SIG-M5 (cell line): Measurements from ENCODE around the gene BET1.

Source experiments
- DNase-seq: peaks from one replicate; lab custom pipeline; 2025; lab: John Stamatoyannopoulos, UW

Gene BET1

DNA sequence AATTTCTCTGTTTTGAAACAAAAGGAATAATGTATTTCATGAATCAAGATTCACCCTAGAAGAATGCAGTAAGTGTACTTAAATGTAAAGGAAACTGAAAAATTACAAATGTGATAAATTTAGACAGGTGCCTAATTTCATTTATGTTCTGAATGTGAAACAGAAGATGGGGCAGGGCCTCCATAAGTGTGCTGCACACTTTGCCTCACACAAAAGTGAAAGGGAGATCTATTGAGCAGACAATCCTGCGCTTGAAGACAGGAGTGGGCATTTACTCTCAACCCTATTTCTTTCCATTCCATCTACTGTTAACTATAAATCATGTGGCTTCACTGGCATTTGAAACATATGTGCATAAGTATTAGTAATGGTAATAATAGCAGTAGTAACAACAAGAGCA, 46.4 kb downstream of the BET1 start:
- no peak for DNase-seq

DNA sequence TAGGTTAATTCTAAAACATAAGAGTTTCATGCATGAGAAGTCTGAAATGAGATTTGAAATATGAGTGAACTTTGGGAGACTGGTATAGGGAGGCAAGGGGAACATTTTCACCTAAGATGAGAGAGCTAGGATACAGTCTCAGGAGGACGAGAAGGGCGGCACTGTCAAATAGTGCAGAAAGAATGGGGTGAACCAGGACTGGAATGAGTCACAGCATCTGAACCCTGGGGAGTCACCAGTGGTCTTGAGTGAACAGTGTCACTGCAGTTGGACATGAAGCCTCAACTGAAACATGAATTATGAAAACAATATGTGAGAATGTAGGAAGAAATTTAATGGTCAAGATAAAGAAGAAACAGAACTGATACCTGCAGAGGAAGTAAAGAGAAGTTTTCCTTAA, 48.9 kb downstream of the BET1 start:
- no peak for DNase-seq

DNA sequence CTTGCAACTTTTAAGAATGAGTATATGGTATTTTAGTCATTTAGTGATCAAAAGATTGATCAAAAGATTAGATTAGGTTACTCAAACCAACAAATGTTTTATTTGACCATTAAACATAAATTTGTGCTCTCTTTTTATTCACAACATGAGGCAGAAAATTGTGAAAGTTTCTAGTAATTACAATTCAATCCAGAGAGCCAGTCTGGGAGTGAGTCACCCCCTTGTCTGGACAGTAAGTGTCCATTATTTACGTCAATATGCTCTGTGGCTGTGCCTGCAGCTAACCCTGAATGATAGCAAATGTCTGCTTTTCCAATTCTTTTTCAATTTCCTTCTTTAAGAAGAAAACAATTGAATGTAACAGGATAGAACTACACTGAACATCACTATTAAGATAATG, 54.7 kb downstream of the BET1 start:
- no peak for DNase-seq

DNA sequence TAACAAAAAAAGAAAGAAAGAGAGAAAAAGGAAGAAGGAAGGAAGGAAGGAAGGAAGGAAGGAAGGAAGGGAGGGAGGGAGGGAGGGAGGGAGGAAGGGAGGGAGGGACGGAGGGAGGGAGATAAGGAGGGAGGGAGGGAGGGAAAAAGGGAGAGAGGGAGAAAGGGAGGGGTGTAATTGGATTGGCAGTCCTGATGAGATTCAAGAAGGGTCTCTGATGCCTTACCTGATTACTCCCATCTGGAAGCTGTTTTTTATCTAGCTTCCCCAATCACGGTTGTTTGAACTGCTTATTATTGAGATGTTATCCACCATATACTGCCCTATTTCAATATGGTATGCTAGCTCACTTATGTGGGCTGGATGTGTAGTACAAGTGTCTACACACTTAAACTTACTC, 55.3 kb downstream of the BET1 start:
- no peak for DNase-seq

DNA sequence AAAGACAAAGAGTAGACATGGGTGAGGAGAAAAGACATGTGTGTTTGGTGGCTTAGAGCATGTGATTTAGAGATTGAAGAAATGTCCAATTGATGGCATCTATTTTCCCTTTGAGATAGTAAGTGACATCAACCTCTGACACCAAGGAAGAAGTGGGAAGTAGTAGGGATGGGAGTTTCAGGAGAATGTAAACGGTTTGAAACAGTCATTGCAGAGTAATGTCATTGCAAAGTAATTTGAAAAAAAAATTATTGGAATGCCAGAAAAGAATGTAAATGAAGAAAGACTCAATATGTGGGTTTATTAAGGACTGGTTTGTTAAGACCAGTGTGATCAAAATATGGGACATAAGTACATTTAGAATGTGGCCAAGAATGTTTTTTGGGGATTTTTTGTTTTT, 56.0 kb downstream of the BET1 start:
- DNase-seq: no peak

DNA sequence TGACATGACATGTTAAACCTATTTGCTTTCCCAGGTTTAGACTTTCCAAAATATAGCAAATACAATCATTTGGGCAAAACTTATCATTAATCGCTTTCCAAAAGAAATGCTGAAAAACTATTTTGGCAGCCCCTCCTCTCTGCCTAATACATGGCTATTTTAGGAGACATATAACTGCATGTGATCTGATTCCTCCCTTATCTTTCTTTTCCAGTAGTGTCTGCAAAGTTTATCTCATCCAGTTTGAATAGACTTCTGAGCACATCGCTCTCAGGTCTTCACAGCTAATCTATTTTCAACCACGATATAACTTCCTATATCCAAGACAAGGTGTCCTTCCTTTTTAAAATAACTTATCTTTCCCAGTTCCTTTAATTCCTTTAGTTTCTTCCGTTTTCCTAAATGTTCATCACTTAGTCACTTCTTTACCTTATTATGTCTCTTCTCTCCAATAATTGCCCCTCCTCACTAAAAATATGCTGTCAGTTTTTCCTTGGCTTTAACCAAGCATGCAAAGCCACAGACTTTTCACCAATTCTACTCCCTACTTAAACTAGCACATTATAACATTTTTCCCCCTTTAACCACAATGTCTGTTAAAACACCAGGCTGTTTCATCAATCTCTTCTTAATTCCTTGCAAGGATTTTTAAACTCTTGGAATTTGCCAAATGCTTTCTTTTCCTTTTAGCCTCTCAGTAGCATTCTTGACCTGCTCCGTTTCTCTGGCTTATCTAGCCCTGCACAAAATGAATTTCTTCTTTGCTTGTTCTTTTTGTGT, 58.2 kb downstream of the BET1 start:
- DNase-seq: no peak

DNA sequence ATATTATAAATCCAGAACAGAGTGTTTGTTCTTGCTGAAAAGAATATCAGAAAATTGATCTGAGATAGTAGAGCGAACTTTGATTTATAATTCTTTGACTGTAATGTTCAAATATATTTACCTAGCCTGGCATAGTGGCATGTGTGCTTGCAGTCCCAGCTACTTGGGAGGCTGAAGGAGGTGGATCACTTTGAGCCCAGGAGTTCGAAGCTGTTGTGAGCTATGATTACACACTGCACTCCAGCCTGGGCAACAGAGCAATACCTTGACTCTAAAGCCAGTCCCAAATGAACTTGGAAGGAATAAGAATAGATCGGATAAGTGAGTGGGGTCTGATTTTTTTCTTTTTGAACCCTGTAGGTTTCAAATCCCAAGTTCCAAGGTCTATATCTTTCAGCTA, 59.1 kb downstream of the BET1 start:
- DNase-seq: no peak

DNA sequence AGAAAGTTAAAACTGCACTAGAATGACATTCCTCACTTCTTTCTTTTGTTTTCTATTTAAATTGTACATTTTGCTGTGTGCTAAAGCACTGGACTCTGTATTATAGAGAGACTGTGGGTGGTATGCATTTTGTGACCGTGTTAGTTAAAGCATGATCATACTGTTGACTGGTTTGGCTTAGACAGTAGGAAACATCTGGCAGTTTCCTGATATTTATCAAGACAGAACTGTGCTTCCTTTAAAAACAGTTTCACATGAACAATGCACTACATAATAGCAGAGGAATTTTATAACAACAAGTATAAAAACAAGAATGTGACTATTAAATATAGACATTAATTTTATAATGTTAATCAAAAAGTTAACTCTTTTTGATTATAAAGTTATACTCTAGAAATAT, 59.5 kb downstream of the BET1 start:
- no peak for DNase-seq

DNA sequence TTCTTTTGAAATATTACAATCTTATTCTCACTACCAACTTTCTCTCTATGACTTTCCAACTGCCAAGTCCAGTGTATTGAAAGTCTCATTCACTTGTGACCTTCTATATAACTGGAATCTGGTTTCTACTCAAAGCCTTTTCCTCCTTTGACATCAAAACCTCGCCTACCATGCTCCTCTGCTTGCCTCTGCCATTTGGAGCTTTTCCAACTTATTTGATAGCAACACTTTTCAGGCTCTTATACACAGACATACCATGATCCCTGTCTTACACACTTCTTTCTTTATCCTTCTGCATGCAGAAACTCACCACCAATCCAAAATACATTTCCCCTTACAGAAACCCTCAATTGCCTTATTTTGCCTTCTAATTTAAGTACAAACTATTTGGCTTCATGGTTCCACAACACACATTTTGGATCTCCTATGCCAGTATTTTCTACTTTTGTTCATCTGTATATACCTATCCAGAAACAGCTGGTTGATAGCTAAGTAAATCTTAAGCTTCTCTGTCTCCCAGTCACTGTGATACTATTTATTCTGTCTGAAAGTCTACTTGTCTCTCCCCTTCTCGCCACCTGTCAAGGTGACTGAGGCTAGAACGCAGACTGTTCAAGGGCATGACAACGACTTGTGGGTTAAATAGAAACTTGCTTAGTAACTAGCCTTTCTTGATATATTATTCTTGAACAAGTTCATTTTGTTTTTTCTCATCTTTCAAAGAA, 60.2 kb downstream of the BET1 start:
- no peak for DNase-seq
